ENCODE data around the gene IL4R.

DNA sequence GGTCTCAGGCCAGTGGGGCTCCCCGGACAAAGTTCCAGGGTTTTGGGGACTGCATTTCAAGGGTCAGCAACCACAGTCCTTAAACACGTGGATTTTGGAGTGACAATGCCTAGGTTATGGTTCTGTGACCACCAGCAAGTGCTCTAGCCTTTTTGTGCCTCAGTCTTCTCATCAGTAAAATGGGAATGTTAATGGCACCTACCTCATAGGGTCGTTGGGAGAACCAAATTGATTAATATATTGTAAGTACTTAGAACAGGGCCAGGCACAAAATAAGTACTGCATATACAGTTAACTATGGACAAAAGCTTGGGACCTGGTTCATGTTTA is 13.8 kb downstream of the IL4R start:
- TF ChIP-seq EZH2 (IDR thresholded peaks at IDR 0.05; ENCODE audit: borderline replicate concordance, insufficient read depth, low read length, poor library complexity, severe bottlenecking), result no peak
- TF ChIP-seq, protein P1, sequence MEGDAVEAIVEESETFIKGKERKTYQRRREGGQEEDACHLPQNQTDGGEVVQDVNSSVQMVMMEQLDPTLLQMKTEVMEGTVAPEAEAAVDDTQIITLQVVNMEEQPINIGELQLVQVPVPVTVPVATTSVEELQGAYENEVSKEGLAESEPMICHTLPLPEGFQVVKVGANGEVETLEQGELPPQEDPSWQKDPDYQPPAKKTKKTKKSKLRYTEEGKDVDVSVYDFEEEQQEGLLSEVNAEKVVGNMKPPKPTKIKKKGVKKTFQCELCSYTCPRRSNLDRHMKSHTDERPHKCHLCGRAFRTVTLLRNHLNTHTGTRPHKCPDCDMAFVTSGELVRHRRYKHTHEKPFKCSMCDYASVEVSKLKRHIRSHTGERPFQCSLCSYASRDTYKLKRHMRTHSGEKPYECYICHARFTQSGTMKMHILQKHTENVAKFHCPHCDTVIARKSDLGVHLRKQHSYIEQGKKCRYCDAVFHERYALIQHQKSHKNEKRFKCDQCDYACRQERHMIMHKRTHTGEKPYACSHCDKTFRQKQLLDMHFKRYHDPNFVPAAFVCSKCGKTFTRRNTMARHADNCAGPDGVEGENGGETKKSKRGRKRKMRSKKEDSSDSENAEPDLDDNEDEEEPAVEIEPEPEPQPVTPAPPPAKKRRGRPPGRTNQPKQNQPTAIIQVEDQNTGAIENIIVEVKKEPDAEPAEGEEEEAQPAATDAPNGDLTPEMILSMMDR (IDR thresholded peaks at IDR 0.05; ENCODE audit: poor library complexity, severe bottlenecking), result no peak
